Measurements from ENCODE around the gene MSI2. TPM values are rescaled to one million over a fixed set of nuclear protein-coding genes. Genes with fewer than 3 reads are reported as not detected.
"Not testable (repeated sequence)": the region's sequence is repeated elsewhere in the genome, so short reads cannot be mapped to it uniquely, and the experiment has no call there.

The MSI2 gene
- total RNA-seq, 1 donor from 2014 or later, result 33.8 TPM

- H3K36me3 ChIP-seq (ENCODE audit: control insufficient read depth, insufficient read depth, low read length), result peaks cover 1% of the 10 kb centered on the region
These were observed 238.1 kb downstream of the MSI2 start for GRCh38 chr17:57494443-57494842.

GRCh38 chr17:57495771-57496170 is 239.4 kb downstream of the MSI2 start:
- Histone ChIP-seq H3K27me3 (ENCODE audit: control insufficient read depth, insufficient read depth, low read length) (no peaks in the 10 kb centered on the region), H3K4me3 (ENCODE audit: low read depth, low read length) (no peak overlapping the region), H3K36me3 (ENCODE audit: control insufficient read depth, insufficient read depth, low read length) (peaks cover 1% of the 10 kb centered on the region)
- DNase-seq (ENCODE audit: low read depth), result no peak
- TF ChIP-seq, protein P1, sequence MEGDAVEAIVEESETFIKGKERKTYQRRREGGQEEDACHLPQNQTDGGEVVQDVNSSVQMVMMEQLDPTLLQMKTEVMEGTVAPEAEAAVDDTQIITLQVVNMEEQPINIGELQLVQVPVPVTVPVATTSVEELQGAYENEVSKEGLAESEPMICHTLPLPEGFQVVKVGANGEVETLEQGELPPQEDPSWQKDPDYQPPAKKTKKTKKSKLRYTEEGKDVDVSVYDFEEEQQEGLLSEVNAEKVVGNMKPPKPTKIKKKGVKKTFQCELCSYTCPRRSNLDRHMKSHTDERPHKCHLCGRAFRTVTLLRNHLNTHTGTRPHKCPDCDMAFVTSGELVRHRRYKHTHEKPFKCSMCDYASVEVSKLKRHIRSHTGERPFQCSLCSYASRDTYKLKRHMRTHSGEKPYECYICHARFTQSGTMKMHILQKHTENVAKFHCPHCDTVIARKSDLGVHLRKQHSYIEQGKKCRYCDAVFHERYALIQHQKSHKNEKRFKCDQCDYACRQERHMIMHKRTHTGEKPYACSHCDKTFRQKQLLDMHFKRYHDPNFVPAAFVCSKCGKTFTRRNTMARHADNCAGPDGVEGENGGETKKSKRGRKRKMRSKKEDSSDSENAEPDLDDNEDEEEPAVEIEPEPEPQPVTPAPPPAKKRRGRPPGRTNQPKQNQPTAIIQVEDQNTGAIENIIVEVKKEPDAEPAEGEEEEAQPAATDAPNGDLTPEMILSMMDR (IDR thresholded peaks at IDR 0.05; ENCODE audit: insufficient read depth, low read length, poor library complexity, severe bottlenecking), result no peak

More at GRCh38 chr17:57494443-57494842, 238.1 kb downstream of the MSI2 start:
- Histone ChIP-seq H3K27me3 (ENCODE audit: control insufficient read depth, insufficient read depth, low read length) (no peaks in the 10 kb centered on the region), H3K4me3 (ENCODE audit: low read depth, low read length) (no peak overlapping the region)
- DNase-seq (ENCODE audit: low read depth), result no peak
- TF ChIP-seq, protein P1 (IDR thresholded peaks at IDR 0.05; ENCODE audit: insufficient read depth, low read length, poor library complexity, severe bottlenecking), result no peak

DNA sequence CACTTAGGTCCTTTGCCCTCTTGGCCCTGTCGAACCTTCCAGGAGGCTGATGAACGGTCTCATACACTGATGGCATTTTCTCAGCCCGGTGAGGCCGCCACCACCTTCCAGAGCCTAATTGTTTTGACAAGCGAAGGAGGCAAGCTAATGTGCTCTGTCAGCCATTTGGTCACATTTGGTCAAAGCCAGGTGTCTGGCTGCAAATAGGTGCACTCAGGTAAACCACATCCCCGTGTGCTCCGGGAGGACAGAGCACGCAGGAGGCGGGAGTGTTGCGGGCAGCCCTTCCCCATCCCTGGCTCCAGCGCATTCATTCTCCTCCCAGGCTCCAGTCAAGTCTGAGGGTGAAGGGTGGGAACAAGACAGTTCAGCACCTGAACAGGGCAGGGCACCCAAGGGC is 240.1 kb downstream of the MSI2 start:
- no peak overlapping the region for H3K4me3 ChIP-seq (ENCODE audit: low read depth, low read length)
- TF ChIP-seq, protein P1 (IDR thresholded peaks at IDR 0.05; ENCODE audit: insufficient read depth, low read length, poor library complexity, severe bottlenecking), result no peak
- H3K27me3 ChIP-seq (ENCODE audit: control insufficient read depth, insufficient read depth, low read length), result no peaks in the 10 kb centered on the region
- no peak for DNase-seq (ENCODE audit: low read depth)
- peaks cover 1% of the 10 kb centered on the region for H3K36me3 ChIP-seq (ENCODE audit: control insufficient read depth, insufficient read depth, low read length)

GRCh38 chr17:57498443-57498842 is 242.1 kb downstream of the MSI2 start:
- TF ChIP-seq, protein P1 (IDR thresholded peaks at IDR 0.05; ENCODE audit: insufficient read depth, low read length, poor library complexity, severe bottlenecking), result no peak

GRCh38 chr17:57499221-57499620 is 242.9 kb downstream of the MSI2 start:
- H3K36me3 ChIP-seq (ENCODE audit: control insufficient read depth, insufficient read depth, low read length); H3K4me3 ChIP-seq (ENCODE audit: low read depth, low read length); DNase-seq (ENCODE audit: low read depth); H3K27me3 ChIP-seq (ENCODE audit: control insufficient read depth, insufficient read depth, low read length): not testable (repeated sequence)

More at GRCh38 chr17:57498443-57498842, 242.1 kb downstream of the MSI2 start:
- H3K27me3 ChIP-seq (ENCODE audit: control insufficient read depth, insufficient read depth, low read length), result no peaks in the 10 kb centered on the region
- H3K4me3 ChIP-seq (ENCODE audit: low read depth, low read length), result no peak overlapping the region
- no peaks in the 10 kb centered on the region for H3K36me3 ChIP-seq (ENCODE audit: control insufficient read depth, insufficient read depth, low read length)
- DNase-seq (ENCODE audit: low read depth), result no peak

- no peak overlapping the region for H3K4me3 ChIP-seq (ENCODE audit: low read depth, low read length)
- H3K27me3 ChIP-seq (ENCODE audit: control insufficient read depth, insufficient read depth, low read length), result no peaks in the 10 kb centered on the region
- DNase-seq (ENCODE audit: low read depth), result no peak
- H3K36me3 ChIP-seq (ENCODE audit: control insufficient read depth, insufficient read depth, low read length), result no peaks in the 10 kb centered on the region
- TF ChIP-seq, protein P1 (IDR thresholded peaks at IDR 0.05; ENCODE audit: insufficient read depth, low read length, poor library complexity, severe bottlenecking), result no peak
These were observed 243.3 kb downstream of the MSI2 start for GRCh38 chr17:57499648-57500049.
